Esophagus muscularis mucosa (tissue), 4 donors: ENCODE results near the gene SYNPO2. TPM values are rescaled to one million over a fixed set of nuclear protein-coding genes. Genes with fewer than 3 reads are reported as not detected.

Experiments used
- DNase-seq: peaks from one replicate; pipeline ENCODE4 v3.0.0-alpha.2; 2017; ENCODE audit errors: extremely low spot score
- H3K27ac ChIP-seq, 4 donors: fragments of 200-600 bp; sonication (generic); replicated peaks in 1 of 4; 1 replicate in 3 of 4; 2 replicates in 1 of 4; pipeline ENCODE4 v1.5.1; 2016 to 2019; ENCODE audit warnings: mild to moderate bottlenecking in 1 of 4
- H3K27me3 ChIP-seq, 4 donors: fragments of 200-600 bp; sonication (generic); one replicate each; pipeline versions ENCODE4 v1.5.1 to v1.6.0; 2016 to 2019
- H3K36me3 ChIP-seq, 4 donors: fragments of 200-600 bp; sonication (generic); one replicate each; pipeline ENCODE4 v1.5.1; 2016 to 2019
- H3K4me1 ChIP-seq, 4 donors: fragments of 200-600 bp; sonication (generic); one replicate each; pipeline ENCODE4 v1.5.1; 2016 to 2019
- H3K4me3 ChIP-seq, 4 donors: fragments of 200-600 bp; sonication (generic); 1 replicate in 2 of 4; 2 replicates in 2 of 4; pipeline ENCODE4 v1.5.1; 2016 to 2019; ENCODE audit warnings: mild to moderate bottlenecking in 4 of 4, moderate library complexity in 1 of 4
- H3K9me3 ChIP-seq, 4 donors: fragments of 200-600 bp; sonication (generic); 1 replicate in 3 of 4; 2 replicates in 1 of 4; pipeline ENCODE4 v1.5.1; 2016 to 2019
- EP300 ChIP-seq: sonication (generic); formaldehyde crosslinking; IDR thresholded peaks from one replicate; pipeline ENCODE4 v1.6.1; 2017; ENCODE audit warnings: antibody characterized with exemption
- POLR2A ChIP-seq: fragments of 450-650 bp; IDR thresholded peaks from one replicate; pipeline ENCODE4 v1.6.1; 2017; ENCODE audit warnings: antibody characterized with exemption, moderate library complexity, mild to moderate bottlenecking, low read depth
- POLR2AphosphoS5 ChIP-seq, 2 donors: sonication (generic); formaldehyde crosslinking; IDR thresholded peaks; one replicate each; pipeline ENCODE4 v1.6.1; 2017; ENCODE audit warnings: antibody characterized with exemption in 2 of 2
- WGBS: methylation state at CpG from one replicate; pipeline ENCODE4 v1.1.5; 2018; 5-methylcytosine and 5-hydroxymethylcytosine counted together
- intact Hi-C: fragments of 100-400 bp; cut with DNase I; formaldehyde crosslinking; loops from one replicate; pipeline ENCODE4 v1.15.1; 2023
- total RNA-seq, 4 donors: library from RNA; depleted of rRNA; stranded (reverse); fragments of >200 nt; gene quantifications; one replicate each; pipeline versions ENCODE4 v1.1.0 to v1.2.1, GENCODE V29; 2016
- TF ChIP-seq, protein P1 (sequence below), 3 experiments: fragments of 200-600 bp in 2 of 3; fragments of 450-650 bp in 1 of 3; sonication (generic) in 2 of 3; IDR thresholded peaks; one replicate each; pipeline ENCODE4 v1.5.1; 2017 to 2019; ENCODE audit warnings: antibody characterized with exemption in 3 of 3, mild to moderate bottlenecking in 2 of 3, moderate library complexity in 1 of 3

SYNPO2 gene
- total RNA-seq, 4 donors from 2014 or later, result 2,073 to 2,783 (median 2,517) TPM

DNA sequence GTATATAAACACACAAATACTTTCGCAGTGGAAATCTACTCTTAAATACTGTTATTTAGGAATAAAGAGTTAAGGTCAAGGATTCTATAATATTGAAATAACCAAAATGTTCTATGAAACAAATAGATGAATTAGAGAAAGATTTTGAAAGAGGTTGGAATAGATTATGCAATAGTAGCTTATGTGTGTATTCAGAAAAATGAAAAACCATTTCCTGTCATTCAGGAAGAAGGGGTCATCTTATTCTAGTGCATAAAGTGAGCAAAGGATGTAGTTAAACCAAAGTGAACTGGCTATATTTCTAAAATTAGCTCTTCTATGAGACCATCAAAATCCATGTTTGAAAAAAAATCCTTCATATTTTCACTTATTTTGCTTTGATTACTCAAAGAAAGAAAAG is 217.0 kb downstream of the SYNPO2 start:
- Histone ChIP-seq H3K9me3 (no peaks in the 10 kb centered on the region), H3K4me1 (peaks cover 8 to 34% (median 23%) of the 10 kb centered on the region in 4 donors), H3K36me3 (no peaks in the 10 kb centered on the region), H3K27ac (peak overlapping the region in 1 of 4 donors; percentile 6), H3K4me3 (no peak overlapping the region), H3K27me3 (no peaks in the 10 kb centered on the region)
- intact Hi-C loops, result no loop called here
- no peak for DNase-seq
- WGBS, result 98% methylated on average over 1 of the region's 1 CpG
- TF ChIP-seq EP300 (no peak), POLR2A (no peak), POLR2AphosphoS5 (IDR thresholded peaks at IDR 0.05) (no peak)
- TF ChIP-seq, protein P1, sequence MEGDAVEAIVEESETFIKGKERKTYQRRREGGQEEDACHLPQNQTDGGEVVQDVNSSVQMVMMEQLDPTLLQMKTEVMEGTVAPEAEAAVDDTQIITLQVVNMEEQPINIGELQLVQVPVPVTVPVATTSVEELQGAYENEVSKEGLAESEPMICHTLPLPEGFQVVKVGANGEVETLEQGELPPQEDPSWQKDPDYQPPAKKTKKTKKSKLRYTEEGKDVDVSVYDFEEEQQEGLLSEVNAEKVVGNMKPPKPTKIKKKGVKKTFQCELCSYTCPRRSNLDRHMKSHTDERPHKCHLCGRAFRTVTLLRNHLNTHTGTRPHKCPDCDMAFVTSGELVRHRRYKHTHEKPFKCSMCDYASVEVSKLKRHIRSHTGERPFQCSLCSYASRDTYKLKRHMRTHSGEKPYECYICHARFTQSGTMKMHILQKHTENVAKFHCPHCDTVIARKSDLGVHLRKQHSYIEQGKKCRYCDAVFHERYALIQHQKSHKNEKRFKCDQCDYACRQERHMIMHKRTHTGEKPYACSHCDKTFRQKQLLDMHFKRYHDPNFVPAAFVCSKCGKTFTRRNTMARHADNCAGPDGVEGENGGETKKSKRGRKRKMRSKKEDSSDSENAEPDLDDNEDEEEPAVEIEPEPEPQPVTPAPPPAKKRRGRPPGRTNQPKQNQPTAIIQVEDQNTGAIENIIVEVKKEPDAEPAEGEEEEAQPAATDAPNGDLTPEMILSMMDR (IDR thresholded peaks at IDR 0.05), result no peak

- Histone ChIP-seq H3K9me3 (no peaks in the 10 kb centered on the region), H3K27ac (peak overlapping the region in 1 of 4 donors; percentile 7), H3K36me3 (no peaks in the 10 kb centered on the region), H3K4me1 (peaks cover 8 to 34% (median 23%) of the 10 kb centered on the region in 4 donors), H3K4me3 (no peak overlapping the region), H3K27me3 (no peaks in the 10 kb centered on the region)
- intact Hi-C loops, result no loop called here
- TF ChIP-seq POLR2A (no peak), EP300 (no peak), POLR2AphosphoS5 (IDR thresholded peaks at IDR 0.05) (no peak)
- TF ChIP-seq, protein P1 (IDR thresholded peaks at IDR 0.05), result no peak
- 86% methylated on average over 4 of the region's 4 CpGs for WGBS
- DNase-seq, result no peak
Observed at GRCh38 chr4:119106036-119107000, 217.7 kb downstream of the SYNPO2 start.

DNA sequence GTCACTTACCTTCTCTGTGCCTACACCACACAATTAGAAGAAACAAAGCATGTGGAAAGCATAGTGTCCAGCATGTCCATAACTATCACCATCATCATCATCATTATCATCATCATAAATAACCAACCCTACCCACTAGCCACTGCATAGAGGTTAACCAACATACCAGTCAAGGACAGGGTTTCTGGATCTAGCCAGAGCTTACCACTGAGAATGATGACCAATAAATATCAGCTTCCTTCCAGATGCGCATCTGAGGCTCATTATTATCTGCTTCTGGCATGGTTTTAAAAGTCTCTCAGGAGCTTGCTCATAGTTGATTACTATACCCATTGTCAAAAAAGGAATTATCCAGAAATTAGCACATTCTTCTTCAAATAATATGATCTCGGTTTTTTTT is 221.5 kb downstream of the SYNPO2 start:
- WGBS, result 93% methylated on average over 2 of the region's 2 CpGs
- Histone ChIP-seq H3K4me3 (no peak overlapping the region), H3K4me1 (peaks cover 0 to 21% (median 12%) of the 10 kb centered on the region in 4 donors), H3K36me3 (no peaks in the 10 kb centered on the region), H3K27ac (no peak overlapping the region), H3K27me3 (no peaks in the 10 kb centered on the region), H3K9me3 (no peaks in the 10 kb centered on the region)
- intact Hi-C loops, result no loop called here
- no peak for DNase-seq
- TF ChIP-seq POLR2AphosphoS5 (IDR thresholded peaks at IDR 0.05) (no peak), EP300 (no peak), POLR2A (no peak)
- TF ChIP-seq, protein P1 (IDR thresholded peaks at IDR 0.05), result no peak

Other genes with a start within 250 kb of the SYNPO2 start
- 10 to 100 TPM; 26.3 to 43.6 (median 29.5) TPM for gene METTL14, start 203.5 kb upstream of the SYNPO2 start, total RNA-seq
- 10 to 100 TPM; 29.1 to 41.5 (median 37.0) TPM for gene SEC24D, start 52.7 kb upstream of the SYNPO2 start, total RNA-seq
- 1 to 10 TPM in 1 of 4 donors, under 1 TPM in 3; 0.50 to 2.1 (median 0.61) TPM for gene MYOZ2, start 247.0 kb downstream of the SYNPO2 start, total RNA-seq